ENCODE measurements around the gene LCE2B.

- TF ChIP-seq CTCF (IDR thresholded peaks at IDR 0.05) (no peak), POLR2A (IDR thresholded peaks at IDR 0.05) (no peak), EP300 (IDR thresholded peaks at IDR 0.05) (no peak)
These were observed 45.6 kb upstream of the LCE2B start for GRCh38 chr1:152640351-152640750.
